MG63 (cell line): ENCODE results near the gene ING1. TPM values are rescaled to one million over a fixed set of nuclear protein-coding genes. Genes with fewer than 3 reads are reported as not detected.

Experiments
- total RNA-seq: library from RNA; depleted of rRNA; stranded (reverse); fragments of >200 nt; shearing (Covaris generic); gene quantifications from 2 replicates; pipeline ENCODE4 v1.2.3, GENCODE V29; 2014; ENCODE audit warnings: low replicate concordance; rRNA removed

The ING1 gene
- total RNA-seq, 1 experiment from 2014 or later, result 14.7 TPM

Other genes with a start within 250 kb of the ING1 start
- 0.36 and 1.3 TPM in 2 replicates for gene RAB20, start 152.0 kb upstream of the ING1 start, total RNA-seq
- 11.7 and 12.3 TPM in 2 replicates for gene NAXD, start 98.2 kb upstream of the ING1 start, total RNA-seq
- gene CARS2, start 7.6 kb upstream of the ING1 start, total RNA-seq, result 147 and 177 TPM in 2 replicates
- 35.9 and 78.6 TPM in 2 replicates for gene ANKRD10, start 201.4 kb downstream of the ING1 start, total RNA-seq